Type B pancreatic cell (in vitro differentiated cells): ENCODE data around the gene RGS21. TPM values are rescaled to one million over a fixed set of nuclear protein-coding genes. Genes with fewer than 3 reads are reported as not detected.

Source experiments
- DNase-seq: peaks from one replicate; pipeline ENCODE4 v3.0.0; 2021; ENCODE audit warnings: mixed read lengths; ENCODE audit not compliant: unreplicated experiment; ENCODE audit errors: extremely low spot score
- H3K27ac Mint-ChIP-seq: 2 replicates; pipeline ENCODE4 v1.8.0; 2021; ENCODE audit warnings: mild to moderate bottlenecking, mixed read lengths
- H3K27me3 Mint-ChIP-seq: 2 replicates; pipeline ENCODE4 v1.8.0; 2021; ENCODE audit warnings: mixed read lengths
- H3K36me3 Mint-ChIP-seq: 2 replicates; pipeline ENCODE4 v1.8.0; 2021; ENCODE audit warnings: mixed read lengths
- H3K4me1 Mint-ChIP-seq: one replicate; pipeline ENCODE4 v1.8.0; 2021; ENCODE audit warnings: mixed read lengths; ENCODE audit not compliant: unreplicated experiment
- H3K4me3 Mint-ChIP-seq: 2 replicates; pipeline ENCODE4 v1.8.0; 2021; ENCODE audit warnings: mild to moderate bottlenecking, mixed read lengths
- H3K9me3 Mint-ChIP-seq: 2 replicates; pipeline ENCODE4 v1.8.0; 2021; ENCODE audit warnings: mixed read lengths
- total RNA-seq: library from RNA; stranded (reverse); gene quantifications from 2 replicates; pipeline ENCODE4 v1.2.1, GENCODE V29; 2021; ENCODE audit warnings: low replicate concordance
- TF ChIP-seq, protein P1 (sequence below): fragments of 200-600 bp; sonication (generic); conservative IDR thresholded peaks from 2 replicates; pipeline ENCODE4 v1.5.0; 2021; ENCODE audit warnings: antibody characterized with exemption, mild to moderate bottlenecking

RGS21 gene
- total RNA-seq, 1 donor from 2014 or later: not detected

- TF ChIP-seq, protein P1, sequence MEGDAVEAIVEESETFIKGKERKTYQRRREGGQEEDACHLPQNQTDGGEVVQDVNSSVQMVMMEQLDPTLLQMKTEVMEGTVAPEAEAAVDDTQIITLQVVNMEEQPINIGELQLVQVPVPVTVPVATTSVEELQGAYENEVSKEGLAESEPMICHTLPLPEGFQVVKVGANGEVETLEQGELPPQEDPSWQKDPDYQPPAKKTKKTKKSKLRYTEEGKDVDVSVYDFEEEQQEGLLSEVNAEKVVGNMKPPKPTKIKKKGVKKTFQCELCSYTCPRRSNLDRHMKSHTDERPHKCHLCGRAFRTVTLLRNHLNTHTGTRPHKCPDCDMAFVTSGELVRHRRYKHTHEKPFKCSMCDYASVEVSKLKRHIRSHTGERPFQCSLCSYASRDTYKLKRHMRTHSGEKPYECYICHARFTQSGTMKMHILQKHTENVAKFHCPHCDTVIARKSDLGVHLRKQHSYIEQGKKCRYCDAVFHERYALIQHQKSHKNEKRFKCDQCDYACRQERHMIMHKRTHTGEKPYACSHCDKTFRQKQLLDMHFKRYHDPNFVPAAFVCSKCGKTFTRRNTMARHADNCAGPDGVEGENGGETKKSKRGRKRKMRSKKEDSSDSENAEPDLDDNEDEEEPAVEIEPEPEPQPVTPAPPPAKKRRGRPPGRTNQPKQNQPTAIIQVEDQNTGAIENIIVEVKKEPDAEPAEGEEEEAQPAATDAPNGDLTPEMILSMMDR: no peak
- Mint-ChIP-seq H3K4me3 (no peak overlapping the region), H3K9me3 (no peaks in the 10 kb centered on the region), H3K36me3 (no peaks in the 10 kb centered on the region), H3K27me3 (no peaks in the 10 kb centered on the region), H3K27ac (no peak overlapping the region), H3K4me1 (no peaks in the 10 kb centered on the region)
- no peak for DNase-seq
Observed at GRCh38 chr1:192343344-192343743, 26.6 kb downstream of the RGS21 start.

DNA sequence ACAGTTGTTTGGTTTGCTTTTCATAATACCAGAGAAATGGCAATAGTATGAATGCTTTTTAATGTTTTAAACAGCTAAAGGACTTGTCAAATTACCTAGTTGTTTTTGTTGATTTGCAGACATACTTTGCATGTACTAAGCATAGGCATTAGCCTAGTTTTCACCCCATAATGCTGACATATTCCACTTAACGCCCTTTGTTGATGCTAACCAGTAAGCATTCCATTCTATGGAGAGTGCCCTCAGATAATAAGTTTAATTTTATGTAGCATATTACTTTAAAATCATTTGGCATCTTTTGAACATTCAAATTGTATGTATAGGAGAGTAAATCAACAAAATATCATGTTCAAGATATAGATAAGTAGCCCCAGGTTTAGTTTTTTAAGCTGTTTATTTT, 32.5 kb downstream of the RGS21 start:
- Mint-ChIP-seq H3K27ac (no peak overlapping the region), H3K9me3 (no peaks in the 10 kb centered on the region), H3K4me3 (no peak overlapping the region), H3K36me3 (no peaks in the 10 kb centered on the region), H3K4me1 (no peaks in the 10 kb centered on the region), H3K27me3 (no peaks in the 10 kb centered on the region)
- TF ChIP-seq, protein P1: no peak
- DNase-seq: no peak

DNA sequence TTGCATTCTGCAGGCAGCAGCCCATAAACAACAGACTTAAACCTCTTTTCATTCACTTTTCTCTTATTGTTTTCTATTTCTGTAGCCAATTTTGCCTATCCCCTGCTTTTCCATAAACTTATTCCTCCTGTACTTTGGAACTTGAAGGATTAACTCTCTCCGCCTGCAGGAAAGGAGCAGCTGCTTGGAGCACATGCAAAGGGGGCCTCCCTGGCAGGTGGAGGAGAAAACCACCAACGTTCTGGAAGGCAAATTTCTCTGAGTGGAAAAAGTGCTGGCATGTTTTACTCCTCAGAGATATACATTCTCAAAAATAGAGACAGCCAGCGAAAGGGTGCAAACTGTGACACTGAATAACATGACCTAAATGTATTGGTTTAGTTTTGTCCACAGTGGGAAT, 33.6 kb downstream of the RGS21 start:
- DNase-seq: no peak
- H3K27ac Mint-ChIP-seq: no peak overlapping the region
- TF ChIP-seq, protein P1: no peak
- no peak overlapping the region for H3K4me3 Mint-ChIP-seq
- no peaks in the 10 kb centered on the region for H3K36me3 Mint-ChIP-seq
- no peaks in the 10 kb centered on the region for H3K4me1 Mint-ChIP-seq
- H3K27me3 Mint-ChIP-seq: no peaks in the 10 kb centered on the region
- H3K9me3 Mint-ChIP-seq: no peaks in the 10 kb centered on the region

- no peak overlapping the region for H3K27ac Mint-ChIP-seq
- H3K36me3 Mint-ChIP-seq: no peaks in the 10 kb centered on the region
- no peaks in the 10 kb centered on the region for H3K27me3 Mint-ChIP-seq
- DNase-seq: no peak
- no peak overlapping the region for H3K4me3 Mint-ChIP-seq
- no peaks in the 10 kb centered on the region for H3K4me1 Mint-ChIP-seq
- TF ChIP-seq, protein P1: no peak
- H3K9me3 Mint-ChIP-seq: no peaks in the 10 kb centered on the region
Observed at GRCh38 chr1:192351550-192351949, 34.8 kb downstream of the RGS21 start.

- TF ChIP-seq, protein P1: no peak
- H3K4me3 Mint-ChIP-seq: no peak overlapping the region
Observed at GRCh38 chr1:192357924-192358323, 41.1 kb downstream of the RGS21 start.

GRCh38 chr1:192358402-192358801, 41.6 kb downstream of the RGS21 start:
- Mint-ChIP-seq H3K4me1 (no peaks in the 10 kb centered on the region), H3K27me3 (peaks cover 12% of the 10 kb centered on the region), H3K9me3 (no peaks in the 10 kb centered on the region), H3K27ac (no peak overlapping the region), H3K36me3 (no peaks in the 10 kb centered on the region), H3K4me3 (no peak overlapping the region)
- TF ChIP-seq, protein P1: no peak
- DNase-seq: no peak

More at GRCh38 chr1:192357924-192358323, 41.1 kb downstream of the RGS21 start:
- H3K27me3 Mint-ChIP-seq: peaks cover 12% of the 10 kb centered on the region
- H3K4me1 Mint-ChIP-seq: no peaks in the 10 kb centered on the region
- no peak for DNase-seq
- H3K27ac Mint-ChIP-seq: no peak overlapping the region
- no peaks in the 10 kb centered on the region for H3K9me3 Mint-ChIP-seq
- H3K36me3 Mint-ChIP-seq: no peaks in the 10 kb centered on the region
